ENCODE results near the gene BABAM1. TPM values are rescaled to one million over a fixed set of nuclear protein-coding genes. Genes with fewer than 3 reads are reported as not detected.

The BABAM1 gene
- 97.9 and 121 TPM in 2 replicates for total RNA-seq

DNA sequence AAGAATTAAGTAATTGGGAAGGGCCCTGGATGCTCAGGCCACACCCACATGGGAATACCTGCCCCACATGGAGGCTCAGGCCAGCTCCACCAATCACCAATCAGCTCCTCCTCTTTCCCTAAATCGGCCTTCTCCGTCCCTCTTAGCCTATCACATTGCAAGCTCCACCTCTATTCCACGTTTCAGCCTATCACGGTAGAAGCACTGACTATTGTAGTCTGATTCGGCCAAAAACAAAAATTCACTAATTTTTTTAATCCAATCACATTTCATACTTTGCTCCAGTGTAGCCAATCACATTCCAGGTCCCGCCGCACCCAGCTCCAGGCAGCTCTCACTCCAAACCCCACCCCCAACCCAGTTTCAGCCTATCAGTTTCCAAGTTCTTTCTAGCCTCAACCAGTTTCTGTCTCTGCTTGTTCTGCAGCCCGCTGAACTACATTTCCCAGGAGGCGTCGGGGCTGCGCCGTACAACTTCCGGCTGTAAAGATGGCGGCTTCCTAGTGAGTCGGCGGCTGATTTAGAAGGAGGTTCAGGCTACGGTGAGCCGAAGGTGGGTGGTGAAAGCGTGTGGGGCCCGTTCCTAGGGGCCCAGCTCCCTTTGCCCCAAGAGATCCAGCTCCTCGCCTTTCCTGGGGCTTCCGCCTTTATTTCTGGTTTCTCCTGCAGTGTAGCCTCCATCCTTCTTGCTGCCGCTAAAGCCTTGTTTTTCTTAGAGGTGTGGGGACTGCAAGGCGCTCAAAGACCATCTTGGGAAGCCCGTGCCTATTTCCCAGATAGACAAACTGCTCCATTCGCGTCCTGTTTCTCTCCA is at the start of gene BABAM1:
BABAM1 (plus strand) TSS at position 469 of the 814 bp plus-strand sequence. CDS start 1,364 bp downstream, outside the sequence.

DNA sequence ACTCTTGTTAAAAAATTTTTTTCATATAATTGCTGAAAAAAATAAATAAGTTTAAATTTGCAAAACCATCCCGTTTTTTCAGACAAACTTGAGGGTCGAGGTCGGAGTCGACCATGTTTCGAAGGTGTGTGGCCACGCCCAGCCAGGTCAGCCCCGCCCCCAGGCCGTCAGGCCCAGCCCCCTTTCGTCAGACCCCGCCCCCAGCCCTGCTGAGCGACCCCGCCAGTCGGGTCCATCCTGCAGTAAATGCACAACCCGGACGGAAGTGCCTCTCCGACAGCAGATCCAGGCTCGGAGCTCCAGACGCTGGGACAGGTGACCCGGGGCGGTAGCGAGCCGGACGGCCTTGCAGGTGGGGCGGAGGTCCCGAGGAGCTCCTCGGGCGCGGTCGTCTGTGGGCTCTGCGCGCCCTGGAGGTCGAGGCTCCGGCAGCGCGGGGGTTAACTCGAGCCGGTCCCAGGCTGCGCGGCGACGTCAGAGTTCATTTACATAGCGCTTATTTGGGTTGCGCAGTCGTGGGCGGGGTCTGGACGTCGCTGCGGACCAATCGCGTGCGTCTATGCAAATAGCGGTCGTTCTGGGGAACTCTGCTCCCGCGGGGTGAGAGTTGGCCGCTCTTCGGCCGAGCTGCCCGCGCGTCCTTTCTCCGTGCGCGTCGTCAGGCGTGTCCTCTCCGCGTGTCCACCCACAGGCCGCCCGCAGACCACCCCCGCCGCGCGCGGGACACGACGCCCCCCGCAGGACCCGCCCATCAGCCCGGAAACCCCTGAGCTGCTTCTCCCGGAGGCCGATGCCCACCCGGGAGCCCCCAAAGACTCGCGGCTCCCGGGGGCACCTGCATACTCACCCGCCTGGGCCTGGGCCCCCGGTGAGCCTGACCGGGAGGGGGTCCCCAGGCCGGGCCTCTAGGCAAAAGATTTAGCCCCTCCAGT is 41.0 kb upstream of the BABAM1 start, which contains the start of gene OCEL1:
OCEL1 (plus strand) TSS at position 225 of the 932 bp plus-strand sequence; CDS start at position 247, 22 bp downstream.

DNA sequence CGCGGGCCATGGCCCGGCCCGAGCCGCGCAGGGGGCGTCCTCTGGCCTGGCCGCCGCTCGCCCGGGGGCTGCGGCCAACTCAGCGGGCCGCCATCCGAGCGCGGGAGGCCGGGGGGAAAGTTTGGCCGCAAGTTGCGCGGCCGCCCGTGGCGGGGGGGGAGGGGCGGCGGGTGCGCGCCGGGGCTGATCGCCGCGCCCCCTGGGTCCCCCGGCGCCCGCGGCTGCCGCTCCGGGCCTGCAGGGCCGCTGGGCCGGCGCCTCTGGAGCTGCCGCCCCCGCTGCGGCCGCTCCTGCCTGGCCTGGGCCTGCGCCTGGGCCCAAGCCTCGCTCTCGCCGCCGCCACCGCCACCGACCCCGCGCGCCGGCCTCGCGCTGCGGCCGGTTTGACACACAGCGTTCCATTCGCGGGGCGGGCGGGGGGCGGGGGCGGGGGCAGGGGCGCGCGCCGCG is 21.7 kb upstream of the BABAM1 start, which contains the start of gene NR2F6:
NR2F6 (minus strand) TSS at position 385 of the 450 bp plus-strand sequence. CDS start 699 bp downstream, outside the sequence.

DNA sequence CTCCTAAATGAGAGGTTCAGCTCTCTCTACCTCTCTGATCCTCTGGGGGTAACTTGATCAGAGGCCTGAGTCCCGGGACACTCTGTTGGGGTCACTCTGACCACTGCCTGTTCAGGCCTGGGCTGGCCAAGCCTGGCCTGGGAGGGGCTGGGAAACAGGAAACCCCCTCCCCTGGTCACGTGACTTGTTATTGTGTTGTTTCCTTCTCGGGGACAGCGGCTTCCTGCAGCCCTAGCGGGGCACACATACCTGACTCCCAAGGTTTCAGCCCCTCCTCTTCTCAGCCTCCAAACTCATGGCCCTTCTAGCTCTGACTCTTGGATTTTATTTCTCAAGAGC is 2.6 kb upstream of the BABAM1 start, which contains the start of gene USHBP1:
USHBP1 (minus strand) TSS at position 105 of the 339 bp plus-strand sequence. CDS start 446 bp downstream, outside the sequence.

DNA sequence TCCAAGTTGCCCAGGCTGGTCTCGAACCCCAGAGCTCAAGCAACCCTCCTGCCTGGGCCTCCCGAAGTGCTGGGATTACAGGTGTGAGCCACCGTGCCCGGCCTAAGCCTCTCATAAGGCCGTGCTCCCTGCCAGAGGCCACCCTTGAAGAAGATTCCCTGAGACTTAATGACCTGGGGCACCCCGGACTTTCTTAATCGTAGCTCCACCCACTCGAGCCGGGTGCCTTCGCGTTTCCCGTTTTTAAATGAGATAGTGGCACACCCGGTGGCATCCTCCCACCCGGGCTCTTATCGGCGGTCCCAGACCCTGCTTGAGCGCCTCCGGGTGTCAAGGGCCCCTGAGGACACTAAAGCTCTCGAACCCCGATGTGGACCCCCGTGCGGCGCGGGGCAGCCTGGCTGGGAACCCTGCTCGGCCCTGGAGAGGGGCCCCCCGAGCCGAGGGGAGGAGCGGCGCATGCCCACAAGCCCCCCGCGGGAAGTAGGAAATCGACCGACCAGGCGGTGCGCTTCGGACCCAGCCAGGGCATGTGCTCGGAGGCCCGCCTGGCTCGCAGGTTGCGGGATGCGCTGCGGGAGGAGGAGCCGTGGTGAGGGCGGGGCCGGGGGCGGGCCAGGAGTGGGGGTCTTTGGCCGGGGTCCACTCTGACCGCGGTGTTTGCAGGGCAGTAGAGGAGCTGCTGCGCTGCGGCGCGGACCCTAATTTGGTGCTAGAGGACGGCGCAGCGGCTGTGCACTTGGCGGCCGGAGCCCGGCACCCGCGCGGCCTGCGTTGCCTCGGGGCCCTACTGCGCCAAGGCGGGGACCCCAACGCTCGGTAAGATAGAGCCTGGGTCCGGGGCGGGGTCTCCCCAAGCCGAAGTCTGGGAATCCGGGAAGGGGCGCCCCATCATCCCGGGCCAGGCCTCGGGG is 14.4 kb downstream of the BABAM1 start, which contains the start of gene ANKLE1:
ANKLE1 (plus strand) TSS at position 511 of the 914 bp plus-strand sequence; CDS start at position 531, 20 bp downstream.

DNA sequence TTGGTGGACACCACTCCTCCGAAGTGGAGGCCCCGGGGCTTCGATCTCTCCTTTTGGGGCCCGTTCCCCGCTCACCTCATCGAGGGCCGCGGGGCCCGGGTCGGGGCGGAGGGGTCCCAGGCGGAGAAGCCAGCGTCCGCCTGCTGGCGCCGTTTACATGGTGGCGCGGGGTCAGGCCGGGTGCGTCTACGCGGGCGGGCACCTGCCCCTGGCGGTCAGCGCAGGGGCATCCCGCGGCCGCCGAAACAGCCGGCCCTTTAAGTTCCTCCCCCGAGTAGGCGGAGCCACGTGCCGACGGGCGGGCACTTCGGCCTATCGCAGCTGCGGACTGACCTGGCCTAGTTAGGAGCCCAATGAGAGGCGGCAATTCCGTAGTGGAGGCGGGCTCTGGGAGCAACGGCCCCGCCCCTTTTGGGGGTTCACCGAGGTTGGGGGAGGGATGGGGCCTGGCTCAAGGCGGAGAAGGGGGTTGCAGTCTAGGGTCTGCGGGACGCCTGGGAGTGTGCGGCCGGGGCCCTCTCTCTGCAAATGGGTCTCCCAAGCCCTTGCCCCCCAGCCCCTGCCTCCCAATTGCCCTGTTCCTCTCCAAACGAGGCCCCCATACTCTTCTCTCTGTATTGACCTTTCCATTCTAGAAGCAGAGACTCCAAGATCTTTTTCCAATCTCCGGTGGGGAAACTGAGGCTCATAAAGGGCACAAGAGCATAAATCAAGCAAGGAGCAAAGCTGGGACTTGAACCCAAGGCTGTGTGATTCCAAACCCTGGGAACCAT is 36.1 kb downstream of the BABAM1 start, which contains the start of gene ABHD8:
ABHD8 (minus strand) TSS at position 259 of the 773 bp plus-strand sequence. CDS start 1,809 bp downstream, outside the sequence.

DNA sequence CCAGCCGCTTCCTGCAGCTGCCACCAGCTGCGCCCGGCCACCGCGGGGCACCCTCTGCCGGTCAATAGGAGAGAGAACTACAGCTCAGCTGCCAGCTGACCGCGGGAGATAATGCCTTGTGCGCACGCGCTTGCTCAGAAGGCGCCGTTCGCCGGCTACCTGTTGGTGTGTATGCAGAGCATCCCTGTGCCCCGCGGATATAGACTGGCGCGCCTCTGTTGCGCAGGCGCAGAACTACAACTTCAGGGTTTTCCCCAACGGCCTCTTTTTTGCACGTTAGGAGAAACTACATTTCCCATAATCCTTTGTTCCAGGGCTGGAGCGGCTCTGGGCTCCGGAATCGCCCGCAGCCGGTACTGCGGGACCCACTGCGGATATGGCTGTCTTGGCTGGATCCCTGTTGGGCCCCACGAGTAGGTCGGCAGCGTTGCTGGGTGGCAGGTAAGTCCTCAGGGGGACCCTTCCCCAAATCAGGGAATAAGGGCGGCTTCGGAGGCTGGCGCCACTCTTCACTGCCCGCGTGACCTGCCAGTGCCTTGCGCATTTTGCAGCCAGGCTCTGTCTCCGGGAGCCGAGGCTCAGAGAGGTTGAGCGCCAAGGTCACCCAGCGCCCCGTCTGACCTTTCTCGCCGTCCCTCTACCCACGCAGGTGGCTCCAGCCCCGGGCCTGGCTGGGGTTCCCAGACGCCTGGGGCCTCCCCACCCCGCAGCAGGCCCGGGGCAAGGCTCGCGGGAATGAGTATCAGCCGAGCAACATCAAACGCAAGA is 38.5 kb downstream of the BABAM1 start, which contains the start of gene MRPL34:
MRPL34 (plus strand) TSS at position 356 of the 768 bp plus-strand sequence; CDS start at position 377, 21 bp downstream.

DNA sequence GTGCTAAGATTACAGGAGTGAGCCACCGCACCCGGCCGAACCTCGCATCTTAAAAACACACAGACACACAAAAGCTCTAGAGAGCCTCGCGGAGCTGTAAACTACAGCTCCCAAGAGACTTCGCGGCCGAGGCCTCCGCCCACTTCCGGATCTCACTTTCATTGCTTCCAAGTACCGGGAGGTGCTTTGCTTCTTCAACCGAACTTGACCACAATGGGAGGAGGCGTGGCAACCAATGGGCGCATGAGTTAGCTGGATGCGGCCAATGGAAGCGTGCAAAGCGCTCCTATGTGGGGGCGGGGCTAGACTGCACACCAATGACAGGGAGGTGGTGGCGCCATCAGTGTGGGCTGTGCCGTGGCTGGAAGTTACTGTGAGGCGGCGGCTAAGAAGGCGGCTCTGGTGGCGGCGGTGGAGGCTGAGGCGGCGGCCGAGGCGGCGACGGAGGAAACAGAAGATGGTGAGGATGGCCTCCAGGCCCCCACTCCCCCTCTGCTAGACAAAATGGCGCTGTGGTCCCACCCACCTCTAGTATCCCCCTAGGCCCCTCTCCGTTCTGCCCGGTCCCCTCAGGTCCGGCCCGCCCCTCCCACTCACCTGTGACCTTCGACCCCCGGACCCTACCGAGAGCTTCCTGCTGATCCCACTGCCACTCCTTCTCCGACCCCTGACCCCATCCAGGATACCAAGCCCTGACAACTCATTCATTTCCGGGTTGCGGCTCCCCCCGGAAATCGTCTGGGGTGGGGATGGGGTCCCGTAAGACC is 42.1 kb downstream of the BABAM1 start, which contains the start of gene DDA1:
DDA1 (plus strand) TSS at position 366 of the 767 bp plus-strand sequence; CDS start at position 458, 92 bp downstream.

Other genes starting within 250 kb of the BABAM1 start
- 0.44 and 3.5 TPM in 2 replicates for gene CPAMD8, start 240.6 kb upstream of the BABAM1 start, total RNA-seq
- 1.3 and 4.9 TPM in 2 replicates for gene HAUS8, start 192.0 kb upstream of the BABAM1 start, total RNA-seq
- gene MYO9B, start 191.7 kb upstream of the BABAM1 start, total RNA-seq, result 78.8 and 104 TPM in 2 replicates
- 17.9 and 25.5 TPM in 2 replicates for gene USE1, start 52.1 kb upstream of the BABAM1 start, total RNA-seq
- gene OCEL1, start 41.2 kb upstream of the BABAM1 start, total RNA-seq, result 3.1 and 3.8 TPM in 2 replicates
- 34.8 and 67.5 TPM in 2 replicates for gene NR2F6, start 21.5 kb upstream of the BABAM1 start, total RNA-seq
- gene USHBP1, start 2.7 kb upstream of the BABAM1 start, total RNA-seq, result 0.15 TPM in 1 of 2 replicates, not detected in the other
- gene ANKLE1, start 14.5 kb downstream of the BABAM1 start, total RNA-seq, result 0.17 and 0.44 TPM in 2 replicates
- gene ABHD8, start 36.0 kb downstream of the BABAM1 start, total RNA-seq, result 19.3 and 21.0 TPM in 2 replicates
- gene MRPL34, start 38.4 kb downstream of the BABAM1 start, total RNA-seq, result 38.4 and 47.5 TPM in 2 replicates
- gene DDA1, start 42.1 kb downstream of the BABAM1 start, total RNA-seq, result 12.2 and 12.9 TPM in 2 replicates
- 4.1 and 7.7 TPM in 2 replicates for gene ANO8, start 67.4 kb downstream of the BABAM1 start, total RNA-seq
- 11.4 and 19.8 TPM in 2 replicates for gene GTPBP3, start 70.1 kb downstream of the BABAM1 start, total RNA-seq
- 0.29 TPM in 1 of 2 replicates, not detected in the other for gene PLVAP, start 109.9 kb downstream of the BABAM1 start, total RNA-seq
- 0.15 and 0.17 TPM in 2 replicates for gene CCDC194, start 126.8 kb downstream of the BABAM1 start, total RNA-seq
- 0.99 and 3.8 TPM in 2 replicates for gene BST2, start 138.2 kb downstream of the BABAM1 start, total RNA-seq
- gene MVB12A, start 152.6 kb downstream of the BABAM1 start, total RNA-seq, result 49.2 and 59.2 TPM in 2 replicates
- gene TMEM221, start 181.2 kb downstream of the BABAM1 start, total RNA-seq, result 0.33 TPM in 1 of 2 replicates, not detected in the other
- not detected in 2 replicates for gene NXNL1, start 193.5 kb downstream of the BABAM1 start, total RNA-seq
- 33.6 and 62.2 TPM in 2 replicates for gene SLC27A1, start 203.1 kb downstream of the BABAM1 start, total RNA-seq
- gene PGLS, start 244.2 kb downstream of the BABAM1 start, total RNA-seq, result 65.5 and 119 TPM in 2 replicates